Activated T-cell treated with anti-CD3 and anti-CD28 coated beads, Interleukin-2, amount 50 U/mL, for 72 hours (primary cell): ENCODE measurements around the gene PDZD11. TPM values are rescaled to one million over a fixed set of nuclear protein-coding genes. Genes with fewer than 3 reads are reported as not detected.
"Not testable (repeated sequence)": the region's sequence is repeated elsewhere in the genome, so short reads cannot be mapped to it uniquely, and the experiment has no call there.

Experiments
- ATAC-seq, 2 donors: fragments of 150-1000 bp; cut with Tn5 transposase; replicated peaks in 1 of 2; 2 replicates each; pipeline ENCODE4 v1.10.0; 2021; ENCODE audit warnings: moderate library complexity in 2 of 2, mild to moderate bottlenecking in 1 of 2
- DNase-seq, 2 donors: peaks; one replicate each; pipeline ENCODE4 v3.0.0; 2021 to 2022; ENCODE audit warnings: mixed read lengths in 1 of 2
- H3K27ac Mint-ChIP-seq: one replicate; pipeline ENCODE4 v1.8.0; 2022; ENCODE audit warnings: mild to moderate bottlenecking, moderate library complexity, mixed read lengths
- H3K27me3 Mint-ChIP-seq: one replicate; pipeline ENCODE4 v1.8.0; 2022; ENCODE audit warnings: low read depth, mixed read lengths
- H3K36me3 Mint-ChIP-seq, 2 donors: one replicate each; pipeline ENCODE4 v1.8.0; 2022; ENCODE audit warnings: mixed read lengths in 2 of 2, mild to moderate bottlenecking in 1 of 2; ENCODE audit not compliant: insufficient read depth in 2 of 2
- H3K4me1 Mint-ChIP-seq: one replicate; pipeline ENCODE4 v1.8.0; 2022; ENCODE audit warnings: low read depth, mixed read lengths
- H3K4me3 Mint-ChIP-seq, 2 donors: one replicate each; pipeline ENCODE4 v1.8.0; 2022; ENCODE audit warnings: mild to moderate bottlenecking in 2 of 2, mixed read lengths in 2 of 2, moderate library complexity in 2 of 2
- H3K9me3 Mint-ChIP-seq, 2 donors: one replicate each; pipeline ENCODE4 v1.8.0; 2022; ENCODE audit warnings: mixed read lengths in 2 of 2
- total RNA-seq, 2 donors: library from RNA; stranded (reverse); gene quantifications; one replicate each; pipeline ENCODE4 v1.2.3, GENCODE V29; 2022

The PDZD11 gene
- total RNA-seq, 2 donors from 2014 or later: 17.7 to 20.6 TPM

GRCh38 chrX:70281951-70282350 is 7.8 kb downstream of the PDZD11 start, which contains the start of gene RAB41:
Gene RAB41 (plus strand): TSS chrX:70282172. CDS start chrX:70282218, 46 bp downstream.
- no peaks in the 10 kb centered on the region for H3K36me3 Mint-ChIP-seq
- peaks cover 29% of the 10 kb centered on the region for H3K27me3 Mint-ChIP-seq

GRCh38 chrX:70280573-70280972 is 9.2 kb downstream of the PDZD11 start:
- peaks cover 16% of the 10 kb centered on the region for H3K27me3 Mint-ChIP-seq
- no peak overlapping the region for H3K4me3 Mint-ChIP-seq
- H3K27ac Mint-ChIP-seq: no peak overlapping the region

More at GRCh38 chrX:70281951-70282350, 7.8 kb downstream of the PDZD11 start, which contains the start of gene RAB41:
- no peak within 1 kb of the TSS for H3K4me3 Mint-ChIP-seq
- no peak for ATAC-seq
- no peaks in the 10 kb centered on the region for H3K9me3 Mint-ChIP-seq
- no peaks in the 10 kb centered on the region for H3K4me1 Mint-ChIP-seq
- no peak for DNase-seq
- H3K27ac Mint-ChIP-seq: no peak within 1 kb of the TSS

GRCh38 chrX:70279081-70279480 is 10.6 kb downstream of the PDZD11 start:
- H3K9me3 Mint-ChIP-seq: no peaks in the 10 kb centered on the region
- no peaks in the 10 kb centered on the region for H3K36me3 Mint-ChIP-seq
- no peaks in the 10 kb centered on the region for H3K4me1 Mint-ChIP-seq
- H3K4me3 Mint-ChIP-seq: no peak overlapping the region
- no peak overlapping the region for H3K27ac Mint-ChIP-seq
- DNase-seq: no peak
- ATAC-seq: no peak
- H3K27me3 Mint-ChIP-seq: peaks cover 16% of the 10 kb centered on the region

More at GRCh38 chrX:70280573-70280972, 9.2 kb downstream of the PDZD11 start:
- no peaks in the 10 kb centered on the region for H3K4me1 Mint-ChIP-seq
- ATAC-seq (no peak), DNase-seq (no peak)
- H3K9me3 Mint-ChIP-seq: no peaks in the 10 kb centered on the region
- H3K36me3 Mint-ChIP-seq: no peaks in the 10 kb centered on the region

- not testable (repeated sequence) for H3K4me1 Mint-ChIP-seq, H3K4me3 Mint-ChIP-seq, DNase-seq, H3K27ac Mint-ChIP-seq, ATAC-seq, H3K9me3 Mint-ChIP-seq, H3K36me3 Mint-ChIP-seq
- H3K27me3 Mint-ChIP-seq: peaks cover 13% of the 10 kb centered on the region
These were observed 15.7 kb downstream of the PDZD11 start for GRCh38 chrX:70274029-70274428.

- Mint-ChIP-seq H3K4me1 (no peaks in the 10 kb centered on the region), H3K27me3 (peaks cover 26% of the 10 kb centered on the region), H3K36me3 (no peaks in the 10 kb centered on the region), H3K4me3 (no peak within 1 kb of the TSS), H3K9me3 (no peaks in the 10 kb centered on the region), H3K27ac (no peak within 1 kb of the TSS)
- DNase-seq (no peak), ATAC-seq (no peak)
These were observed 21.7 kb downstream of the PDZD11 start, which contains the start of gene ARR3 for GRCh38 chrX:70268034-70268433. Gene ARR3 (plus strand): TSS chrX:70268334. CDS start chrX:70269386, 1,052 bp downstream.

- H3K9me3 Mint-ChIP-seq: no peaks in the 10 kb centered on the region
- ATAC-seq: no peak
- H3K36me3 Mint-ChIP-seq: no peaks in the 10 kb centered on the region
- H3K27ac Mint-ChIP-seq: no peak overlapping the region
- DNase-seq: no peak
- H3K4me3 Mint-ChIP-seq: no peak overlapping the region
- peaks cover 20% of the 10 kb centered on the region for H3K27me3 Mint-ChIP-seq
- no peaks in the 10 kb centered on the region for H3K4me1 Mint-ChIP-seq
These were observed 24.9 kb downstream of the PDZD11 start for GRCh38 chrX:70264784-70265183.

GRCh38 chrX:70262952-70263567 is 26.7 kb downstream of the PDZD11 start:
- H3K4me3 Mint-ChIP-seq: no peak overlapping the region
- no peaks in the 10 kb centered on the region for H3K4me1 Mint-ChIP-seq
- peaks cover 0 to 2% of the 10 kb centered on the region in 2 donors for H3K36me3 Mint-ChIP-seq
- no peak overlapping the region for H3K27ac Mint-ChIP-seq
- peak; percentile 67 to 80 for ATAC-seq
- H3K27me3 Mint-ChIP-seq: peaks cover 16% of the 10 kb centered on the region
- peak; percentile 42 to 59 for DNase-seq
- H3K9me3 Mint-ChIP-seq: no peaks in the 10 kb centered on the region

- Mint-ChIP-seq H3K36me3 (peaks cover 0 to 2% of the 10 kb centered on the region in 2 donors), H3K27ac (no peak within 1 kb of the TSS), H3K4me3 (no peak within 1 kb of the TSS), H3K4me1 (no peaks in the 10 kb centered on the region), H3K9me3 (no peaks in the 10 kb centered on the region), H3K27me3 (peaks cover 29% of the 10 kb centered on the region)
- no peak for ATAC-seq
- no peak for DNase-seq
These were observed 29.6 kb downstream of the PDZD11 start, which contains the start of gene P2RY4 for GRCh38 chrX:70260104-70260503. Gene P2RY4 (minus strand): TSS chrX:70260204. CDS start chrX:70259624, 580 bp downstream.

GRCh38 chrX:70257423-70258288 is 32.1 kb downstream of the PDZD11 start:
- Mint-ChIP-seq H3K4me1 (peaks cover 19% of the 10 kb centered on the region), H3K27me3 (peaks cover 32% of the 10 kb centered on the region), H3K9me3 (peaks cover 2 to 6% of the 10 kb centered on the region in 2 donors), H3K27ac (no peak overlapping the region), H3K4me3 (no peak overlapping the region), H3K36me3 (peaks cover 1 to 10% of the 10 kb centered on the region in 2 donors)
- no peak for DNase-seq
- no peak for ATAC-seq

GRCh38 chrX:70255452-70255851 is 34.3 kb downstream of the PDZD11 start:
- Mint-ChIP-seq H3K27ac (no peak overlapping the region), H3K36me3 (peaks cover 1 to 10% of the 10 kb centered on the region in 2 donors), H3K9me3 (peaks cover 2 to 6% of the 10 kb centered on the region in 2 donors), H3K4me1 (peaks cover 19% of the 10 kb centered on the region), H3K27me3 (peaks cover 42% of the 10 kb centered on the region), H3K4me3 (no peak overlapping the region)
- DNase-seq: no peak
- no peak for ATAC-seq

- H3K4me1 Mint-ChIP-seq: peaks cover 19% of the 10 kb centered on the region
- no peak overlapping the region for H3K4me3 Mint-ChIP-seq
- DNase-seq (no peak), ATAC-seq (no peak)
- no peak overlapping the region for H3K27ac Mint-ChIP-seq
- H3K27me3 Mint-ChIP-seq: peaks cover 42% of the 10 kb centered on the region
- H3K36me3 Mint-ChIP-seq: peaks cover 1 to 10% of the 10 kb centered on the region in 2 donors
- peaks cover 2 to 6% of the 10 kb centered on the region in 2 donors for H3K9me3 Mint-ChIP-seq
These were observed 34.8 kb downstream of the PDZD11 start for GRCh38 chrX:70254909-70255308.

- DNase-seq: no peak
- peak; percentile 42 to 48 for ATAC-seq
- peaks cover 42% of the 10 kb centered on the region for H3K27me3 Mint-ChIP-seq
- H3K4me1 Mint-ChIP-seq: peaks cover 19% of the 10 kb centered on the region
- H3K9me3 Mint-ChIP-seq: peaks cover 2 to 6% of the 10 kb centered on the region in 2 donors
- H3K27ac Mint-ChIP-seq: peak overlapping the region; percentile 97
- peak overlapping the region; percentile 38 to 78 for H3K4me3 Mint-ChIP-seq
- peaks cover 1 to 10% of the 10 kb centered on the region in 2 donors for H3K36me3 Mint-ChIP-seq
These were observed 35.7 kb downstream of the PDZD11 start for GRCh38 chrX:70254063-70254400.
